CD14-positive monocyte (primary cell): ENCODE data around the gene NFATC2. TPM values are rescaled to one million over a fixed set of nuclear protein-coding genes. Genes with fewer than 3 reads are reported as not detected.

Experiments used
- DNase-seq, 3 donors: peaks; one replicate each; pipeline ENCODE4 v3.0.0-alpha.2; 2011 to 2022
- H2AFZ ChIP-seq: 2 replicates; pipeline ENCODE4 v1.6.0; 2012; ENCODE audit warnings: mild to moderate bottlenecking, low read depth, low read length, inconsistent platforms; ENCODE audit not compliant: insufficient read depth, poor library complexity, severe bottlenecking
- H3K27ac ChIP-seq, 2 donors: 1 replicate in 1 of 2; 2 replicates in 1 of 2; pipeline ENCODE4 v1.5.1; 2012 to 2013; ENCODE audit warnings: low read length in 2 of 2, control low read depth in 1 of 2, inconsistent platforms in 1 of 2, low read depth in 1 of 2, mild to moderate bottlenecking in 1 of 2
- H3K27me3 ChIP-seq, 2 donors: one replicate each; pipeline versions ENCODE4 v1.6.0 to v1.6.1; 2011 to 2013; ENCODE audit warnings: low read length in 2 of 2; ENCODE audit not compliant: control insufficient read depth in 2 of 2, insufficient read depth in 2 of 2
- H3K36me3 ChIP-seq, 2 donors: replicated peaks in 1 of 2; 1 replicate in 1 of 2; 2 replicates in 1 of 2; pipeline versions ENCODE4 v1.5.1 to v1.6.1; 2012 to 2013; ENCODE audit warnings: low read length in 2 of 2, control low read depth in 1 of 2, inconsistent platforms in 1 of 2, mild to moderate bottlenecking in 1 of 2; ENCODE audit not compliant: insufficient read depth in 2 of 2, control insufficient read depth in 1 of 2
- H3K4me1 ChIP-seq, 2 donors: 1 replicate in 1 of 2; 2 replicates in 1 of 2; pipeline versions ENCODE4 v1.5.1 to v1.6.1; 2012 to 2013; ENCODE audit warnings: low read length in 2 of 2, control low read depth in 1 of 2, inconsistent platforms in 1 of 2, mild to moderate bottlenecking in 1 of 2, moderate library complexity in 1 of 2; ENCODE audit not compliant: insufficient read depth in 2 of 2, control insufficient read depth in 1 of 2
- H3K4me2 ChIP-seq: replicated peaks from 2 replicates; pipeline ENCODE3; 2012; ENCODE audit warnings: low read length, moderate library complexity, mild to moderate bottlenecking; ENCODE audit not compliant: poor library complexity, severe bottlenecking; ENCODE audit errors: extremely low read depth
- H3K4me3 ChIP-seq, 3 experiments: fragments of 200-600 bp in 1 of 3; sonication (generic) in 1 of 3; replicated peaks in 1 of 3; 1 replicate in 2 of 3; 2 replicates in 1 of 3; pipeline ENCODE4 v1.5.1; 2011 to 2013; ENCODE audit warnings: low read length in 3 of 3, mild to moderate bottlenecking in 3 of 3, control low read depth in 2 of 3, low read depth in 2 of 3, inconsistent platforms in 1 of 3, moderate library complexity in 1 of 3
- H3K79me2 ChIP-seq: 2 replicates; pipeline ENCODE4 v1.6.0; 2012; ENCODE audit warnings: mild to moderate bottlenecking, control low read depth, inconsistent platforms, low read length, moderate library complexity; ENCODE audit not compliant: insufficient read depth
- H3K9ac ChIP-seq: 2 replicates; pipeline ENCODE4 v1.6.0; 2017; ENCODE audit warnings: low read length, mild to moderate bottlenecking; ENCODE audit not compliant: insufficient read depth, poor library complexity, severe bottlenecking
- H3K9me3 ChIP-seq, 2 donors: replicated peaks in 1 of 2; 1 replicate in 1 of 2; 2 replicates in 1 of 2; pipeline versions ENCODE4 v1.5.1 to v1.6.1; 2012 to 2013; ENCODE audit warnings: low read length in 2 of 2, control low read depth in 1 of 2; ENCODE audit not compliant: control insufficient read depth in 1 of 2, insufficient read depth in 1 of 2
- H4K20me1 ChIP-seq: 2 replicates; pipeline ENCODE4 v1.6.0; 2012; ENCODE audit warnings: mild to moderate bottlenecking, low read length, control low read depth, moderate library complexity; ENCODE audit not compliant: insufficient read depth
- H3K27ac Mint-ChIP-seq, 7 donors: one replicate each; pipeline ENCODE4 v1.8.0; 2020; ENCODE audit warnings: mild to moderate bottlenecking in 7 of 7, mixed read lengths in 7 of 7, moderate library complexity in 6 of 7, inconsistent platforms in 2 of 7
- H3K27me3 Mint-ChIP-seq, 3 donors: one replicate each; pipeline ENCODE4 v1.8.0; 2021 to 2022; ENCODE audit warnings: low read depth in 3 of 3, mild to moderate bottlenecking in 3 of 3, mixed read lengths in 3 of 3, moderate library complexity in 3 of 3, inconsistent platforms in 1 of 3
- H3K36me3 Mint-ChIP-seq, 2 donors: one replicate each; pipeline ENCODE4 v1.8.0; 2020; ENCODE audit warnings: mixed read lengths in 2 of 2, inconsistent platforms in 1 of 2, mild to moderate bottlenecking in 1 of 2
- H3K4me1 Mint-ChIP-seq: one replicate; pipeline ENCODE4 v1.8.0; 2020; ENCODE audit warnings: mild to moderate bottlenecking, mixed read lengths
- H3K4me3 Mint-ChIP-seq, 2 donors: one replicate each; pipeline ENCODE4 v1.8.0; 2020; ENCODE audit warnings: mild to moderate bottlenecking in 2 of 2, mixed read lengths in 2 of 2, moderate library complexity in 1 of 2
- H3K9me3 Mint-ChIP-seq, 7 donors: one replicate each; pipeline ENCODE4 v1.8.0; 2020 to 2022; ENCODE audit warnings: mixed read lengths in 7 of 7, mild to moderate bottlenecking in 6 of 7, moderate library complexity in 6 of 7, inconsistent platforms in 2 of 7
- WGBS: methylation state at CpG from one replicate; pipeline ENCODE4 v1.1.5; 2013; ENCODE audit warnings: missing lambda C conversion rate; ENCODE audit not compliant: insufficient coverage; 5-methylcytosine and 5-hydroxymethylcytosine counted together
- intact Hi-C, 2 donors: fragments of 100-400 bp; cut with micrococcal nuclease; formaldehyde crosslinking; loops; one replicate each; pipeline versions ENCODE4 v1.15.0 to v1.15.1; 2023
- polyA plus RNA-seq, 3 donors: library from polyadenylated mRNA; depleted of rRNA in 1 of 3; unstranded in 2 of 3; stranded (reverse) in 1 of 3; fragments of 300-500 nt in 2 of 3; fragments of >200 nt in 1 of 3; fragmentation: Illumina TruSeq in 2 of 3; gene quantifications; 1 replicate in 2 of 3; 2 replicates in 1 of 3; pipeline ENCODE4 v1.2.3, GENCODE V29; 2012 to 2021
- small RNA-seq: library from RNA; depleted of rRNA; stranded (forward); fragments of <200 nt; gene quantifications from one replicate; pipeline ENCODE3, GENCODE V24; 2012; ENCODE audit warnings: low read depth; ENCODE audit not compliant: insufficient read length
- TF ChIP-seq, protein P1 (sequence below): fragments of 200-600 bp; IDR thresholded peaks from one replicate; pipeline ENCODE4 v1.8.0; 2022; ENCODE audit warnings: antibody characterized with exemption, mild to moderate bottlenecking

NFATC2 gene
- polyA plus RNA-seq, 3 donors, result 0.03 to 0.18 (median 0.11) TPM

- Histone ChIP-seq H3K4me1 (no peaks in the 10 kb centered on the region), H3K36me3 (no peaks in the 10 kb centered on the region), H3K27me3 (no peaks in the 10 kb centered on the region), H2AFZ (no peak overlapping the region), H3K79me2 (no peaks in the 10 kb centered on the region), H3K4me3 (no peak overlapping the region), H3K9me3 (no peaks in the 10 kb centered on the region), H3K27ac (no peak overlapping the region), H4K20me1 (no peaks in the 10 kb centered on the region), H3K4me2 (no peak overlapping the region), H3K9ac (no peak overlapping the region)
- Mint-ChIP-seq H3K27ac (peak overlapping the region in 1 of 7 donors; percentile 13), H3K36me3 (no peaks in the 10 kb centered on the region), H3K27me3 (peaks cover 5 to 16% (median 8%) of the 10 kb centered on the region in 3 donors), H3K9me3 (peaks cover 0 to 5% (median 2%) of the 10 kb centered on the region in 7 donors), H3K4me1 (no peaks in the 10 kb centered on the region), H3K4me3 (no peak overlapping the region)
- TF ChIP-seq, protein P1, sequence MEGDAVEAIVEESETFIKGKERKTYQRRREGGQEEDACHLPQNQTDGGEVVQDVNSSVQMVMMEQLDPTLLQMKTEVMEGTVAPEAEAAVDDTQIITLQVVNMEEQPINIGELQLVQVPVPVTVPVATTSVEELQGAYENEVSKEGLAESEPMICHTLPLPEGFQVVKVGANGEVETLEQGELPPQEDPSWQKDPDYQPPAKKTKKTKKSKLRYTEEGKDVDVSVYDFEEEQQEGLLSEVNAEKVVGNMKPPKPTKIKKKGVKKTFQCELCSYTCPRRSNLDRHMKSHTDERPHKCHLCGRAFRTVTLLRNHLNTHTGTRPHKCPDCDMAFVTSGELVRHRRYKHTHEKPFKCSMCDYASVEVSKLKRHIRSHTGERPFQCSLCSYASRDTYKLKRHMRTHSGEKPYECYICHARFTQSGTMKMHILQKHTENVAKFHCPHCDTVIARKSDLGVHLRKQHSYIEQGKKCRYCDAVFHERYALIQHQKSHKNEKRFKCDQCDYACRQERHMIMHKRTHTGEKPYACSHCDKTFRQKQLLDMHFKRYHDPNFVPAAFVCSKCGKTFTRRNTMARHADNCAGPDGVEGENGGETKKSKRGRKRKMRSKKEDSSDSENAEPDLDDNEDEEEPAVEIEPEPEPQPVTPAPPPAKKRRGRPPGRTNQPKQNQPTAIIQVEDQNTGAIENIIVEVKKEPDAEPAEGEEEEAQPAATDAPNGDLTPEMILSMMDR, result no peak
- DNase-seq, result no peak
- WGBS, result 96% methylated on average over 4 of the region's 5 CpGs
- intact Hi-C loops, result no loop called here
These were observed 203.7 kb downstream of the NFATC2 start for GRCh38 chr20:51338692-51339440.

GRCh38 chr20:51337126-51337805, 205.3 kb downstream of the NFATC2 start:
- Histone ChIP-seq H2AFZ (no peak overlapping the region), H3K4me1 (no peaks in the 10 kb centered on the region), H3K27ac (no peak overlapping the region), H3K4me2 (no peak overlapping the region), H3K79me2 (no peaks in the 10 kb centered on the region), H3K9me3 (no peaks in the 10 kb centered on the region), H4K20me1 (no peaks in the 10 kb centered on the region), H3K9ac (no peak overlapping the region), H3K27me3 (no peaks in the 10 kb centered on the region), H3K36me3 (no peaks in the 10 kb centered on the region), H3K4me3 (no peak overlapping the region)
- no peak for DNase-seq
- no CpG with 5 or more reads among the region's 3 CpGs for WGBS
- Mint-ChIP-seq H3K36me3 (no peaks in the 10 kb centered on the region), H3K4me3 (no peak overlapping the region), H3K9me3 (peaks cover 0 to 2% (median 0%) of the 10 kb centered on the region in 7 donors), H3K27me3 (peaks cover 2 to 10% (median 7%) of the 10 kb centered on the region in 3 donors), H3K4me1 (no peaks in the 10 kb centered on the region), H3K27ac (no peak overlapping the region)
- TF ChIP-seq, protein P1, result no peak
- intact Hi-C loops, result no loop called here

Small RNAs within 50 kb of the gene (small RNA-seq; reads per million reads assigned to genes)
- not detected for gene MIR3194

Other genes with a start within 250 kb of the NFATC2 start
- gene ATP9A, start 225.7 kb upstream of the NFATC2 start, polyA plus RNA-seq, result under 1 TPM in 1 of 3 donors, not detected in 2; 0.04 TPM